Skeletal muscle satellite cell (primary cell): ENCODE measurements around the gene TSEN2.
"Not testable (repeated sequence)": the region's sequence is repeated elsewhere in the genome, so short reads cannot be mapped to it uniquely, and the experiment has no call there.

Source experiments
- H3K27me3 ChIP-seq: 2 replicates; pipeline ENCODE4 v1.7.0; 2013; ENCODE audit warnings: low read length; ENCODE audit not compliant: control insufficient read depth, insufficient read depth
- H3K36me3 ChIP-seq: 2 replicates; pipeline ENCODE4 v1.7.0; 2013; ENCODE audit warnings: mild to moderate bottlenecking, control low read depth, low read length; ENCODE audit not compliant: insufficient read depth
- H3K4me1 ChIP-seq: 2 replicates; pipeline ENCODE4 v1.7.0; 2013; ENCODE audit warnings: low read length; ENCODE audit not compliant: control insufficient read depth, insufficient read depth
- H3K4me2 ChIP-seq: 2 replicates; pipeline ENCODE4 v1.7.0; 2013; ENCODE audit warnings: mild to moderate bottlenecking, low read length
- H3K4me3 ChIP-seq: 2 replicates; pipeline ENCODE4 v1.7.0; 2013; ENCODE audit warnings: low read length
- H3K9ac ChIP-seq: 2 replicates; pipeline ENCODE4 v1.7.0; 2013; ENCODE audit warnings: mild to moderate bottlenecking, low read depth, low read length, moderate library complexity
- H3K9me3 ChIP-seq: replicated peaks from 2 replicates; pipeline ENCODE4 v1.7.0; 2013; ENCODE audit warnings: mild to moderate bottlenecking, control low read depth, low read length

The TSEN2 gene

GRCh38 chr3:12454076-12454815 lies 30.0 kb upstream of the TSEN2 start:
- peaks cover 4% of the 10 kb centered on the region for H3K27me3 ChIP-seq
- H3K4me2 ChIP-seq = peak overlapping the region; percentile 55
- H3K9me3 ChIP-seq = no peaks in the 10 kb centered on the region
- H3K36me3 ChIP-seq = no peaks in the 10 kb centered on the region
- H3K4me3 ChIP-seq = no peak overlapping the region
- H3K9ac ChIP-seq = peak overlapping the region; percentile 35
- H3K4me1 ChIP-seq = peaks cover 13% of the 10 kb centered on the region

DNA sequence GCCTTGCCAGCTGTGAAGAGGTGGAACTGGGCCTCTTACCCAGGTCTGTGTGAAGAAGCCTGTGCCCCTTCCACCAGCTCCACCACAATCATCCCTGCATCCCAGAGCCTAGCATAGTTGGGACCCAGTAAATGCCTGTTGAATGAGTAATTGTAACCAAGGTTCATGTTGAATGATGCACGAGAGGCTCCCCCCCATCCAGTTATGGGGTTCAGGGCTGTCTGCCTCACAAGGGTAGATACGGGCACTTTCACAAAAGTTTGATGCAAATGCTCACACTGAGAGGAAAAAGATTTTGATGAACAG lies 29.5 kb upstream of the TSEN2 start:
- Histone ChIP-seq H3K36me3 (no peaks in the 10 kb centered on the region), H3K4me1 (peaks cover 13% of the 10 kb centered on the region), H3K27me3 (peaks cover 4% of the 10 kb centered on the region), H3K9me3 (no peaks in the 10 kb centered on the region), H3K4me3 (no peak overlapping the region), H3K4me2 (peak overlapping the region; percentile 55), H3K9ac (peak overlapping the region; percentile 35)

DNA sequence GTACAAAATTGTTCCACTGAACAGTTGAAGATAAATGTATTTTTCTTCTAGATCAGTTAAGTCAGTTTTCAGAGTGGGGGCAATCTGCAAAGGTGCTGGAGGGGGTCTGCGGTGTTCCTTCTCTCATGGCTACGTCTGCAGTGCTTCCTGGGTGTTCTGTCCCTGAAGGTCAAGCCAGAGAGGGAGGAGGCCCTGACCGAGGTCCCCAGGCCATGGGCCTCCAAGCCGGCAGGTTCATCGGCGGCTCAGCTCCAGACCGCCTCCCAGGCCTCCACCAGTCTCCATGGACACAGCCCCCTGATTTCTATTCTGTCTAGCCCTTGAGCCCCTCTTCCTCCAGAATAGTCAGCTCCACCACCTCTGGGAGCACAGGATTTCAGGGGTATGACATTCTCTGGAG lies 28.5 kb upstream of the TSEN2 start:
- Histone ChIP-seq H3K4me1 (peaks cover 13% of the 10 kb centered on the region), H3K4me2 (no peak overlapping the region), H3K36me3 (no peaks in the 10 kb centered on the region), H3K27me3 (peaks cover 4% of the 10 kb centered on the region), H3K9me3 (no peaks in the 10 kb centered on the region), H3K9ac (no peak overlapping the region), H3K4me3 (no peak overlapping the region)

DNA sequence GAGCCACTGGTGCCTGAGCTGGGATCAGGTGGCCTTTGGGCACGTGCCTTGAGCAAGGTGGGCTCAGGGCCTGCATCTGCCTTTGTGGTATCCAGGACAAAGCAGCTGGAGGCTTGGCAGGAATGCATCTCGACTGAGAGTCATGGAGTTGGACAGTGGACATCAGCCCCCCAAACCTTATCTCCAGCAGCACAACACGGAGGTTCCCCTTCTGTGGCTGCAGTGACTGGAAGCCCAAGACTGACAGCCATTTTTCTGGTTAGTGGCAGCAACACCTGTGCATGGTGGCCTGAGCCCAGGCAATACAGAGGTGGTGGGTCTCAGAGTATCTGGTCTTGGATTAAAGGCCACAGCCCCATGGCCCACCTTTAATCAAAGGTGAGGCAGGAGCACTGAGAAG lies 27.8 kb upstream of the TSEN2 start:
- no peak overlapping the region for H3K9ac ChIP-seq
- H3K4me2 ChIP-seq = no peak overlapping the region
- H3K27me3 ChIP-seq = peaks cover 4% of the 10 kb centered on the region
- H3K36me3 ChIP-seq = no peaks in the 10 kb centered on the region
- H3K4me1 ChIP-seq = peaks cover 13% of the 10 kb centered on the region
- H3K9me3 ChIP-seq = no peaks in the 10 kb centered on the region
- no peak overlapping the region for H3K4me3 ChIP-seq

- not testable (repeated sequence) for H3K4me3 ChIP-seq, H3K9me3 ChIP-seq, H3K4me2 ChIP-seq, H3K9ac ChIP-seq, H3K36me3 ChIP-seq, H3K27me3 ChIP-seq
- H3K4me1 ChIP-seq = peaks cover 13% of the 10 kb centered on the region
Measured at GRCh38 chr3:12457380-12457779, 26.9 kb upstream of the TSEN2 start.

- Histone ChIP-seq H3K9ac (no peak overlapping the region), H3K27me3 (peaks cover 4% of the 10 kb centered on the region), H3K4me2 (no peak overlapping the region), H3K36me3 (no peaks in the 10 kb centered on the region), H3K9me3 (no peaks in the 10 kb centered on the region), H3K4me3 (no peak overlapping the region), H3K4me1 (peaks cover 13% of the 10 kb centered on the region)
Measured at GRCh38 chr3:12458901-12459300, 25.4 kb upstream of the TSEN2 start.

DNA sequence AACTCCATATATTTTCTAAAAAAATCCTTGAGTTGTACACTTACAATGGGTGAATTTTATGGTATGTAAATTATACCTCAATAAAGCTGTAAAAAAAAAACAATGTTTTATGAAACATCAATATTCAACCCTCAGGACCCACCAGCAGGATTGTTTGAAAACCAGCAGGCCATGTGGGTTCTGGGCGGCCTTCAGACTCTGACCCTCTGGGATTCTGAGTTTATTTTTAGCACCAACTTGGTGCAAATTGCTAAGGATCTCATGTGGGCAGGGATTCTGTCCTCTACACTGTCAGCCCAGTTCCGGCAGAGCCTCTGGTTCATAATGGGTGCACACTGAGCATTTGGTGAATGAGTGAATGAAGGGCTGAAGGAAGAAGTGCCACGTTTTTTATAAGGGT lies 24.2 kb upstream of the TSEN2 start:
- no peaks in the 10 kb centered on the region for H3K9me3 ChIP-seq
- peaks cover 4% of the 10 kb centered on the region for H3K27me3 ChIP-seq
- H3K36me3 ChIP-seq = no peaks in the 10 kb centered on the region
- H3K4me1 ChIP-seq = peaks cover under 1% of the 10 kb centered on the region
- H3K4me3 ChIP-seq = no peak overlapping the region
- H3K9ac ChIP-seq = no peak overlapping the region
- no peak overlapping the region for H3K4me2 ChIP-seq

GRCh38 chr3:12461097-12461649 lies 23.1 kb upstream of the TSEN2 start:
- peaks cover 4% of the 10 kb centered on the region for H3K27me3 ChIP-seq
- no peaks in the 10 kb centered on the region for H3K36me3 ChIP-seq
- H3K4me2 ChIP-seq = no peak overlapping the region
- no peaks in the 10 kb centered on the region for H3K9me3 ChIP-seq
- no peaks in the 10 kb centered on the region for H3K4me1 ChIP-seq
- H3K9ac ChIP-seq = no peak overlapping the region
- no peak overlapping the region for H3K4me3 ChIP-seq

GRCh38 chr3:12462159-12462947 lies 21.9 kb upstream of the TSEN2 start:
- Histone ChIP-seq H3K4me3 (no peak overlapping the region), H3K27me3 (peaks cover 4% of the 10 kb centered on the region), H3K9me3 (no peaks in the 10 kb centered on the region), H3K36me3 (no peaks in the 10 kb centered on the region), H3K4me1 (no peaks in the 10 kb centered on the region), H3K4me2 (no peak overlapping the region), H3K9ac (no peak overlapping the region)

DNA sequence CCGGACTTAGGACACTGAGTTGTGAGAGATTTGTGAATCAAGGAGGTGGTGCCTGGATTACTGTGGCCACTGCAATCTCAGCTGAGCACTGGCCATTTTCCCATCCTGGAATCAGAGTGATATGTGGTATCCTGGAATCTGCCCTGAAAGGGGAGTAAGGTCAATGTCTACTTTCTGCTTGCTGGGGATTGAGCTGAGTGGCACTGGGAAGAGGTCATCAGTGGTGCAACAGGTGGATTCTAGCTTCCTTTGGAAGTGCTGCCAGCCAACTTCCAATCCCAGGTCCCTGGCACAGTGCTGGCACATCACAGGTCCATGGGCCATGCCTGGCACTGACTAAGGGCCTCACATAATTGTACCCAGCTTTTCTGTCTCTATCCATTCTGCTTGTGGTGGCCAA lies 20.6 kb upstream of the TSEN2 start:
- no peak overlapping the region for H3K4me2 ChIP-seq
- H3K4me3 ChIP-seq = no peak overlapping the region
- H3K9me3 ChIP-seq = no peaks in the 10 kb centered on the region
- no peaks in the 10 kb centered on the region for H3K36me3 ChIP-seq
- no peak overlapping the region for H3K9ac ChIP-seq
- peaks cover under 1% of the 10 kb centered on the region for H3K27me3 ChIP-seq
- no peaks in the 10 kb centered on the region for H3K4me1 ChIP-seq

DNA sequence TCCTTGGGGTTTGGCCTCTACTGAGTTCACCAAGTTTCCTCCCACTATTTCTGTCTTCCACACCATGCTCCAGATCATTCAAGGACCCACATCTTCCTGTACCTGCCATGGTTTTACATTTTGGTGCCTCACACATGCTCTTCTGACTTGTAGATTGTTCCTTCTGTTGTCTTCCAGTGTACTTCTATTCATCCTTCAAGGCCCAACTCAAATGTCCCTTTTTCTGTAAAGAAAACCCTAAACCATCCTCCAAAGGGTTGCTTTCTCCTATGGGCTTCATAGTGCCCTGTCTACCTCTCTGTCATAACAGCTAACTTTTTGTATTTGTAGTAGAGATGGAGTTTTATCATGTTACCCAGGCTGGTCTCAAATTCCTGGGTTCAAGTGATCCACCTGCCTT lies 20.1 kb upstream of the TSEN2 start:
- Histone ChIP-seq H3K9ac (no peak overlapping the region), H3K9me3 (no peaks in the 10 kb centered on the region), H3K4me3 (no peak overlapping the region)

More for the DNA sequence above, 20.1 kb upstream of the TSEN2 start:
- Histone ChIP-seq H3K27me3 (no peaks in the 10 kb centered on the region), H3K4me1 (no peaks in the 10 kb centered on the region), H3K36me3 (no peaks in the 10 kb centered on the region), H3K4me2 (no peak overlapping the region)
